A549 (cell line): ENCODE measurements around the gene MAGED1. TPM values are rescaled to one million over a fixed set of nuclear protein-coding genes. Genes with fewer than 3 reads are reported as not detected.

Experiments used
- ATAC-seq, 2 experiments: fragments of 200-7000 bp in 1 of 2; fragments of >200 bp in 1 of 2; cut with Nextera tagmentation in 1 of 2; cut with Tn5 transposase in 1 of 2; 3 replicates each; pipeline versions ENCODE4 v1.8.0 to v1.9.1; 2018 to 2020; ENCODE audit warnings: mild to moderate bottlenecking in 1 of 2, moderate library complexity in 1 of 2
- CTCF ChIA-PET: fragments of 300-600 bp; sonication (Branson Sonifier 250); formaldehyde crosslinking; extraction: SDS; loops from one replicate; lab custom pipeline; 2021; ENCODE audit warnings: antibody characterized with exemption, inconsistent platforms; lab: Yijun Ruan, JAX
- POLR2A ChIA-PET: fragments of 350-600 bp; formaldehyde crosslinking; extraction: SDS; loops from one replicate; lab custom pipeline; 2021; ENCODE audit warnings: antibody characterized with exemption, inconsistent platforms; lab: Yijun Ruan, JAX
- DNase-seq, 2 experiments: peaks; one replicate each; pipeline versions ENCODE4 v3.0.0 to v3.0.0-alpha.2; 2011 to 2016; ENCODE audit warnings: low read depth in 1 of 2, low spot score in 1 of 2
- FAIRE-seq: peaks from 2 replicates; lab custom pipeline; 2011; peaks lifted over from hg19 to GRCh38; lab: Jason Lieb, UNC
- H3K27ac ChIP-seq, 2 experiments: fragments of >200 bp; sonication (Bioruptor Twin); formaldehyde crosslinking; 3 replicates each; pipeline ENCODE4 v1.5.1; 2016 to 2017
- H3K4me1 ChIP-seq: fragments of >200 bp; sonication (Bioruptor Twin); formaldehyde crosslinking; 3 replicates; pipeline ENCODE4 v1.6.1; 2016
- H3K4me2 ChIP-seq: fragments of >200 bp; sonication (Bioruptor Twin); formaldehyde crosslinking; 3 replicates; pipeline ENCODE4 v1.6.1; 2016
- H3K4me3 ChIP-seq: fragments of >200 bp; sonication (Bioruptor Twin); formaldehyde crosslinking; 3 replicates; pipeline ENCODE4 v1.5.1; 2016
- H3K9me3 ChIP-seq: fragments of >200 bp; sonication (Bioruptor Twin); formaldehyde crosslinking; 3 replicates; pipeline ENCODE4 v1.6.1; 2016
- BCL3 ChIP-seq: fragments of >200 bp; sonication (Bioruptor Twin); formaldehyde crosslinking; IDR thresholded peaks from 3 replicates; pipeline ENCODE4 v1.6.1; 2016
- CBX2 ChIP-seq: fragments of 200-600 bp; sonication (generic); IDR thresholded peaks from 2 replicates; pipeline ENCODE4 v1.6.1; 2016; ENCODE audit warnings: low read depth, mild to moderate bottlenecking, borderline replicate concordance
- CBX8 ChIP-seq: fragments of 200-600 bp; sonication (generic); IDR thresholded peaks from 2 replicates; pipeline ENCODE4 v1.6.1; 2016
- CHD4 ChIP-seq: fragments of 200-600 bp; sonication (generic); IDR thresholded peaks from 2 replicates; pipeline ENCODE4 v1.6.1; 2016; ENCODE audit warnings: antibody characterized with exemption, mild to moderate bottlenecking, borderline replicate concordance
- CTCF ChIP-seq: fragments of >200 bp; sonication (Bioruptor Twin); formaldehyde crosslinking; IDR thresholded peaks from 3 replicates; pipeline ENCODE4 v1.5.1; 2016
- EP300 ChIP-seq, 2 experiments: fragments of >200 bp; sonication (Bioruptor Twin); formaldehyde crosslinking; IDR thresholded peaks; 2 replicates in 1 of 2; 3 replicates in 1 of 2; pipeline ENCODE4 v1.6.1; 2016 to 2017
- FOXS1 ChIP-seq: fragments of 250-450 bp; sonication (Bioruptor Pico); IDR thresholded peaks from 2 replicates; pipeline ENCODE4 v1.5.0; 2020; ENCODE audit warnings: mild to moderate bottlenecking, moderate library complexity
- HOXB5 ChIP-seq: fragments of 250-450 bp; sonication (Bioruptor Pico); IDR thresholded peaks from 2 replicates; pipeline ENCODE4 v1.5.0; 2020; ENCODE audit warnings: mild to moderate bottlenecking, moderate library complexity
- JUN ChIP-seq, 2 experiments: fragments of >200 bp; sonication (Bioruptor Twin); formaldehyde crosslinking; IDR thresholded peaks; 2 replicates in 1 of 2; 3 replicates in 1 of 2; pipeline ENCODE4 v1.6.1; 2016 to 2017
- KDM5A ChIP-seq: fragments of 200-600 bp; sonication (generic); IDR thresholded peaks from 2 replicates; pipeline ENCODE4 v1.6.1; 2016; ENCODE audit warnings: antibody characterized with exemption, mild to moderate bottlenecking
- MAFK ChIP-seq: fragments of 450-650 bp; IDR thresholded peaks from 2 replicates; pipeline ENCODE4 v1.6.1; 2014; ENCODE audit not compliant: partially characterized antibody
- MAX ChIP-seq: IDR thresholded peaks from 2 replicates; pipeline ENCODE4 v1.6.1; 2012
- NFE2L2 ChIP-seq: fragments of 150-350 bp; conservative IDR thresholded peaks from 2 replicates; pipeline ENCODE4 v1.6.1; 2014; ENCODE audit warnings: low read length
- NPAS2 ChIP-seq: fragments of 250-450 bp; sonication (Bioruptor Pico); IDR thresholded peaks from 2 replicates; pipeline ENCODE4 v1.8.0; 2022; ENCODE audit warnings: mild to moderate bottlenecking, moderate library complexity, borderline replicate concordance
- PBX3 ChIP-seq: IDR thresholded peaks from 2 replicates; pipeline ENCODE4 v1.6.1; 2012
- PHF8 ChIP-seq: fragments of 200-600 bp; sonication (generic); IDR thresholded peaks from 2 replicates; pipeline ENCODE4 v1.6.1; 2016; ENCODE audit warnings: low read depth, mild to moderate bottlenecking, antibody characterized with exemption, moderate library complexity, borderline replicate concordance
- RCOR1 ChIP-seq: fragments of 150-350 bp; IDR thresholded peaks from 2 replicates; pipeline ENCODE4 v1.6.1; 2014; ENCODE audit warnings: antibody characterized with exemption, low read length, low read depth
- REST ChIP-seq: fragments of 200-600 bp; sonication (generic); IDR thresholded peaks from 2 replicates; pipeline ENCODE4 v1.6.1; 2016; ENCODE audit warnings: antibody characterized with exemption, mild to moderate bottlenecking, moderate library complexity
- RFX5 ChIP-seq: fragments of 450-650 bp; IDR thresholded peaks from 2 replicates; pipeline ENCODE4 v1.7.1; 2014; ENCODE audit warnings: antibody characterized with exemption, mild to moderate bottlenecking, moderate library complexity
- RNF2 ChIP-seq: fragments of 200-600 bp; sonication (generic); IDR thresholded peaks from 2 replicates; pipeline ENCODE4 v1.6.1; 2016; ENCODE audit warnings: low read depth, mild to moderate bottlenecking, antibody characterized with exemption, moderate library complexity, borderline replicate concordance
- SMC3 ChIP-seq: fragments of >200 bp; sonication (Bioruptor Twin); formaldehyde crosslinking; IDR thresholded peaks from 3 replicates; pipeline ENCODE4 v1.6.1; 2018; ENCODE audit warnings: inconsistent platforms
- TP53 ChIP-seq: fragments of 250-450 bp; sonication (Bioruptor Pico); IDR thresholded peaks from 2 replicates; pipeline ENCODE4 v1.5.0; 2021; ENCODE audit warnings: mild to moderate bottlenecking, moderate library complexity
- ZC3H11A ChIP-seq: fragments of 450-650 bp; IDR thresholded peaks from 2 replicates; pipeline ENCODE4 v1.6.1; 2014; ENCODE audit warnings: antibody characterized with exemption, mild to moderate bottlenecking
- ZNF302 ChIP-seq: fragments of 250-450 bp; sonication (Bioruptor Pico); IDR thresholded peaks from 2 replicates; pipeline ENCODE4 v1.9.0; 2021; ENCODE audit warnings: inconsistent platforms, mild to moderate bottlenecking, moderate library complexity
- ZSCAN20 ChIP-seq: fragments of 250-450 bp; sonication (Bioruptor Pico); IDR thresholded peaks from 2 replicates; pipeline ENCODE4 v1.8.0; 2022; ENCODE audit warnings: mild to moderate bottlenecking, moderate library complexity
- WGBS: methylation state at CpG from one replicate; pipeline ENCODE4 v1.1.6; 2017; ENCODE audit errors: missing lambda C conversion rate; 5-methylcytosine and 5-hydroxymethylcytosine counted together
- polyA plus RNA-seq, 4 experiments: library from polyadenylated mRNA; depleted of rRNA in 3 of 4; stranded (reverse); fragments of >200 nt; fragmentation: RNase III in 1 of 4; extraction: RNeasy Plus Mini Kit Qiagen cat#74134 plus additional on column Dnase treatment in 1 of 4; gene quantifications; 2 replicates in 3 of 4; 3 replicates in 1 of 4; pipeline ENCODE4 v1.2.3, GENCODE V29; 2011 to 2017

Gene MAGED1
- polyA plus RNA-seq, 2 of the 4 experiments (the other 2 are of a cell fraction): 79.5 to 85.7 TPM

- H3K9me3 ChIP-seq: no peaks in the 10 kb centered on the region
- ATAC-seq: no peak
- H3K4me3 ChIP-seq: no peak overlapping the region
- no peak for TF ChIP-seq CBX8
- no peak for TF ChIP-seq RCOR1
- no peak for TF ChIP-seq ZC3H11A
- no peak for TF ChIP-seq MAX
- peak; percentile 65 for TF ChIP-seq MAFK
- TF ChIP-seq RNF2: no peak
- H3K4me1 ChIP-seq: no peaks in the 10 kb centered on the region
- CTCF ChIA-PET: no interaction called here
- no peak for DNase-seq
- WGBS: 83% methylated on average over 1 of the region's 1 CpG
- no peak for FAIRE-seq
- no peak overlapping the region for H3K4me2 ChIP-seq
- POLR2A ChIA-PET: no interaction called here
- no peak overlapping the region for H3K27ac ChIP-seq
Measured at GRCh38 chrX:51891245-51891644, 2.2 kb upstream of the MAGED1 start.

- WGBS: 83% methylated on average over 6 of the region's 6 CpGs
- ATAC-seq (no peak), DNase-seq (no peak), FAIRE-seq (no peak)
- ChIA-PET POLR2A (no interaction called here), CTCF (no interaction called here)
- Histone ChIP-seq H3K4me1 (no peaks in the 10 kb centered on the region), H3K4me3 (no peak overlapping the region), H3K27ac (peak overlapping the region in 1 of 2 experiments; percentile 87; a peak in 3 of 6 replicates), H3K9me3 (no peaks in the 10 kb centered on the region), H3K4me2 (no peak overlapping the region)
- no peak for TF ChIP-seq ZSCAN20 (CRISPR knock-in tag)
- no peak for TF ChIP-seq REST
- TF ChIP-seq TP53: no peak
- no peak for TF ChIP-seq MAFK
- no peak for TF ChIP-seq RCOR1
- TF ChIP-seq CBX2: no peak
- no peak for TF ChIP-seq ZNF302 (CRISPR knock-in tag)
- TF ChIP-seq ZC3H11A: no peak
- no peak for TF ChIP-seq HOXB5
- no peak for TF ChIP-seq KDM5A
- TF ChIP-seq NFE2L2: no peak
- TF ChIP-seq FOXS1: no peak
- TF ChIP-seq CBX8: no peak
- TF ChIP-seq PHF8: no peak
- TF ChIP-seq RFX5: no peak
- TF ChIP-seq SMC3: no peak
Measured at GRCh38 chrX:51891821-51892551, 1.4 kb upstream of the MAGED1 start.

- ChIA-PET CTCF (interaction anchor here (2.2 kb wide), 1 partner anchor 407 kb away, joined by 7 read pairs; no protein-coding TSS in a partner anchor), POLR2A (interaction anchor here (0.6 to 1.2 kb wide), 8 partner anchors 9 to 622 kb away, joined by 3 to 18 read pairs (median 4); partner anchors contain the start of gene GSPT2)
- peak in 1 of 2 experiments; percentile 7 for DNase-seq
- Histone ChIP-seq H3K4me3 (peak overlapping the region; percentile 67), H3K27ac (peak overlapping the region; percentile 81 to 97), H3K4me2 (peak overlapping the region; percentile 81), H3K9me3 (no peaks in the 10 kb centered on the region), H3K4me1 (no peaks in the 10 kb centered on the region)
- ATAC-seq: peak; percentile 32 to 39; a peak in 4 of 6 replicates
- 4% methylated on average over 25 of the region's 32 CpGs for WGBS
- TF ChIP-seq PBX3 (no peak), ZSCAN20 (CRISPR knock-in tag) (no peak), NPAS2 (CRISPR knock-in tag) (no peak), JUN (IDR thresholded peaks at IDR 0.05) (no peak), HOXB5 (no peak), FOXS1 (no peak), BCL3 (no peak), CTCF (no peak), CHD4 (no peak), EP300 (IDR thresholded peaks at IDR 0.05) (no peak)
- FAIRE-seq: no peak
Measured at GRCh38 chrX:51893931-51894696, 691 bp downstream of the MAGED1 start.
